ENCODE results near the gene RFX2.

Gene RFX2

GRCh38 chr19:5976768-5977167 lies 133.5 kb downstream of the RFX2 start:
- no peak for TF ChIP-seq CTCF (IDR thresholded peaks at IDR 0.05; ENCODE audit: control extremely low read depth, extremely low read depth, low read depth, missing control alignments)
- DNase-seq (ENCODE audit: extremely low spot score), result no peak
- ChIA-PET POLR2A (interaction anchor here (1.1 kb wide), 1 partner anchor 9 kb away, joined by 3 read pairs; no protein-coding TSS in a partner anchor), CTCF (interaction anchor here (1.0 to 6.2 kb wide), 8 partner anchors 10 to 290 kb away, joined by 3 to 60 read pairs (median 10); partner anchors contain the start of gene NRTN)

GRCh38 chr19:5975388-5975728 lies 134.9 kb downstream of the RFX2 start:
- CTCF ChIA-PET, result interaction anchor here (1.0 to 6.2 kb wide), 8 partner anchors 8 to 288 kb away, joined by 3 to 60 read pairs (median 4); no protein-coding TSS in a partner anchor
- POLR2A ChIA-PET, result no interaction called here
- no peak for DNase-seq (ENCODE audit: extremely low spot score)
- TF ChIP-seq CTCF (IDR thresholded peaks at IDR 0.05; ENCODE audit: control extremely low read depth, extremely low read depth, low read depth, missing control alignments), result no peak

- TF ChIP-seq CTCF (IDR thresholded peaks at IDR 0.05; ENCODE audit: control extremely low read depth, extremely low read depth, low read depth, missing control alignments), result no peak
- peak; percentile 60 for DNase-seq (ENCODE audit: extremely low spot score)
- ChIA-PET POLR2A (no interaction called here), CTCF (interaction anchor here (1.0 to 6.2 kb wide), 7 partner anchors 8 to 288 kb away, joined by 3 to 60 read pairs (median 3); no protein-coding TSS in a partner anchor)
Observed at GRCh38 chr19:5974721-5975387, 135.4 kb downstream of the RFX2 start.

GRCh38 chr19:5973867-5974635 lies 136.2 kb downstream of the RFX2 start:
- POLR2A ChIA-PET, result no interaction called here
- CTCF ChIA-PET, result interaction anchor here (1.0 to 6.2 kb wide), 6 partner anchors 10 to 146 kb away, joined by 3 to 41 read pairs (median 3); no protein-coding TSS in a partner anchor
- no peak for DNase-seq (ENCODE audit: extremely low spot score)
- no peak for TF ChIP-seq CTCF (IDR thresholded peaks at IDR 0.05; ENCODE audit: control extremely low read depth, extremely low read depth, low read depth, missing control alignments)

GRCh38 chr19:5973376-5973775 lies 136.9 kb downstream of the RFX2 start:
- POLR2A ChIA-PET, result no interaction called here
- no peak for DNase-seq (ENCODE audit: extremely low spot score)
- TF ChIP-seq CTCF (IDR thresholded peaks at IDR 0.05; ENCODE audit: control extremely low read depth, extremely low read depth, low read depth, missing control alignments), result no peak
- CTCF ChIA-PET, result interaction anchor here (1.2 to 4.1 kb wide), 3 partner anchors 12 to 153 kb away, joined by 3 to 14 read pairs (median 3); no protein-coding TSS in a partner anchor

GRCh38 chr19:5972355-5972731 lies 138.0 kb downstream of the RFX2 start:
- TF ChIP-seq CTCF (IDR thresholded peaks at IDR 0.05; ENCODE audit: control extremely low read depth, extremely low read depth, low read depth, missing control alignments), result no peak
- DNase-seq (ENCODE audit: extremely low spot score), result no peak
- POLR2A ChIA-PET, result no interaction called here
- CTCF ChIA-PET, result interaction anchor here (1.1 to 7.7 kb wide), 5 partner anchors 13 to 168 kb away, joined by 3 to 66 read pairs (median 5); partner anchors contain the start of gene NRTN

All from GM10248 (cell line).